ENCODE data around the gene HPGD.

- no peak for TF ChIP-seq CTCF (IDR thresholded peaks at IDR 0.05; ENCODE audit: low read length)
- TF ChIP-seq EZH2 (optimal IDR thresholded peaks at IDR 0.05; ENCODE audit: low read depth, low read length): no peak
Measured at GRCh38 chr4:174479140-174479539, 43.1 kb downstream of the HPGD start.
